ENCODE measurements around the gene RASA3.

DNA sequence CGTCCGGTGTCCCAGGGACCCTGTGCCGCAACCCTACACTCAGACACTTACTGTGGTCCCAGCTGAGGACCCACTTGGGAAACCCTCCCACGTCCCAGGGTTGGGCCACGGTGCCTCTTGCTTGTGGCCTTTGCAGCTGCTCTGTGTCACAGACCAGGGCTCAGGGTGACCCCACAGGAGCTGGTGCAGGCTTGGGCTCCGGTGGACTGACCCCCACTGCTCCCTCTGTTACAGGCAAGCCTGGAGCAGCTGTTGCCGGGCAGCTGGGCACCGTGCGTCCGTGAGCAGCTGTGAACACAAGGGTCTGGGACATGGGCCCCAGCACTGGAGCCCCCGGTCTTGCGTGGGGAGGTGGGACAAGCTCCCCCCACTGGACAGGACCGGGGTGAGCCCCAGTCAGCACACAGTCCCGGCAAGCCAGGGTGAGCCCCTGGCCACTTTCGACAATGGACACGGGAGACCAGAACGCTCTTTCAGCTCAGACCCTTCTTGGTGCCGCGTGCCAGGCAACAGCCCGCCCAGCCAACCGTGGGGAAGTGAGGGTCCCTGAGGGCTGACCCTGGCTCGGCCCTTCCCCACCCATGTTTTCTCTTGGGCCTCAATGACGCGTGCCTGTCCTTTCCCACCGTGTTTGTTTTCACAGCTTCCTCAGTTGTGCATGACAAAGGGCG, 92.8 kb downstream of the RASA3 start:
- TF ChIP-seq CTCF (IDR thresholded peaks at IDR 0.05) (no peak), EZH2 (IDR thresholded peaks at IDR 0.05) (no peak), EZH2phosphoT487 (IDR thresholded peaks at IDR 0.05) (no peak)

Measured in neural progenitor cell (in vitro differentiated cells).